ENCODE measurements around the gene FCSK.

- TF ChIP-seq POLR2A (IDR thresholded peaks at IDR 0.05) (no peak), CTCF (IDR thresholded peaks at IDR 0.05) (no peak), EP300 (IDR thresholded peaks at IDR 0.05) (no peak)
These were observed 9.9 kb upstream of the FCSK start for GRCh38 chr16:70444249-70445063.
